Sigmoid colon (tissue), 7 donors: ENCODE results near the gene C1orf167. TPM values are rescaled to one million over a fixed set of nuclear protein-coding genes. Genes with fewer than 3 reads are reported as not detected.

ENCODE experiments used
- DNase-seq: peaks from one replicate; pipeline ENCODE4 v3.0.0-alpha.2; 2019
- H3K27ac ChIP-seq, 4 donors: fragments of 200-600 bp; sonication (generic); one replicate each; pipeline ENCODE4 v1.5.1; 2016 to 2019; ENCODE audit warnings: mild to moderate bottlenecking in 1 of 4
- H3K27me3 ChIP-seq, 3 donors: fragments of 200-600 bp; sonication (generic); one replicate each; pipeline ENCODE4 v1.5.1; 2019; ENCODE audit warnings: mild to moderate bottlenecking in 1 of 3
- H3K36me3 ChIP-seq, 4 donors: fragments of 200-600 bp; sonication (generic); one replicate each; pipeline ENCODE4 v1.5.1; 2016 to 2019
- H3K4me1 ChIP-seq, 4 donors: fragments of 200-600 bp; sonication (generic); one replicate each; pipeline ENCODE4 v1.5.1; 2017 to 2019
- H3K4me3 ChIP-seq, 4 donors: fragments of 200-600 bp; sonication (generic); one replicate each; pipeline ENCODE4 v1.5.1; 2017 to 2019; ENCODE audit warnings: mild to moderate bottlenecking in 2 of 4, moderate library complexity in 1 of 4
- H3K9me3 ChIP-seq, 4 donors: fragments of 200-600 bp in 3 of 4; sonication (generic) in 3 of 4; one replicate each; pipeline versions ENCODE4 v1.5.1 to v1.6.1; 2013 to 2019
- CTCF ChIP-seq, 4 experiments: fragments of 450-650 bp in 3 of 4; fragments of 200-600 bp in 1 of 4; IDR thresholded peaks; one replicate each; pipeline ENCODE4 v1.5.1; 2016 to 2019; ENCODE audit warnings: antibody characterized with exemption in 4 of 4, mild to moderate bottlenecking in 3 of 4, moderate library complexity in 2 of 4
- EP300 ChIP-seq, 4 donors: sonication (generic); formaldehyde crosslinking; IDR thresholded peaks; one replicate each; pipeline ENCODE4 v1.6.1; 2017; ENCODE audit warnings: antibody characterized with exemption in 4 of 4
- POLR2A ChIP-seq, 2 donors: fragments of 450-650 bp; IDR thresholded peaks; one replicate each; pipeline ENCODE4 v1.6.1; 2016; ENCODE audit warnings: antibody characterized with exemption in 2 of 2, mild to moderate bottlenecking in 2 of 2, moderate library complexity in 2 of 2
- POLR2AphosphoS5 ChIP-seq, 4 donors: sonication (generic); formaldehyde crosslinking; IDR thresholded peaks; one replicate each; pipeline ENCODE4 v1.6.1; 2017; ENCODE audit warnings: antibody characterized with exemption in 4 of 4
- WGBS, 2 donors: extraction: QIAGEN DNeasy Blood & Tissue Kit; methylation state at CpG; one replicate each; pipeline ENCODE4 v1.1.7; 2013; 5-methylcytosine and 5-hydroxymethylcytosine counted together
- intact Hi-C: fragments of 100-400 bp; cut with DNase I; formaldehyde crosslinking; loops from one replicate; pipeline ENCODE4 v1.15.1; 2023
- polyA plus RNA-seq, 3 donors: library from polyadenylated mRNA; stranded (reverse); fragments of 200-250 nt; gene quantifications; one replicate each; pipeline ENCODE4 v1.2.3, GENCODE V29; 2013
- total RNA-seq, 4 donors: library from RNA; depleted of rRNA; stranded (reverse); fragments of >200 nt; gene quantifications; one replicate each; pipeline ENCODE4 v1.1.0, GENCODE V29; 2016
- donor health status: healthy with polysubstance abuse.
- donor health status: Bipolar disorder and iron deficiency.
- donor health status: healthy.

C1orf167 gene
- total and polyA plus RNA-seq, 7 donors: 0.66 to 2.4 (median 1.7) TPM; not detected in 1

GRCh38 chr1:11719313-11720032, 42.5 kb upstream of the C1orf167 start:
- TF ChIP-seq POLR2AphosphoS5 (IDR thresholded peaks at IDR 0.05) (no peak), CTCF (IDR thresholded peaks at IDR 0.05) (peak; percentile 76 to 98 (median 92)), POLR2A (IDR thresholded peaks at IDR 0.05) (no peak), EP300 (IDR thresholded peaks at IDR 0.05) (no peak)
- Histone ChIP-seq H3K4me3 (peak overlapping the region in 3 of 4 donors; percentile 34 to 43 (median 42)), H3K27ac (peak overlapping the region; percentile 25 to 53 (median 46)), H3K27me3 (peaks cover 0 to 5% (median 0%) of the 10 kb centered on the region in 3 donors), H3K4me1 (peaks cover 0 to 11% (median 9%) of the 10 kb centered on the region in 4 donors), H3K36me3 (no peaks in the 10 kb centered on the region), H3K9me3 (no peaks in the 10 kb centered on the region)
- WGBS, 2 donors: 4% methylated on average over 44 of the region's 44 CpGs
- peak; percentile 91 for DNase-seq
- intact Hi-C loops: loop anchor here (1.0 to 2.0 kb wide), 3 partner anchors 39 to 69 kb away; partner anchors contain the start of gene FBXO6

GRCh38 chr1:11720033-11720376, 42.0 kb upstream of the C1orf167 start:
- H3K36me3 ChIP-seq: no peaks in the 10 kb centered on the region
- H3K9me3 ChIP-seq: no peaks in the 10 kb centered on the region
- no peak for DNase-seq
- peaks cover 0 to 11% (median 9%) of the 10 kb centered on the region in 4 donors for H3K4me1 ChIP-seq
- 62 to 76% methylated on average over 12 of the region's 12 CpGs for WGBS, 2 donors
- peak overlapping the region in 2 of 4 donors; percentile 42 to 43 for H3K4me3 ChIP-seq
- intact Hi-C loops: no loop called here
- H3K27me3 ChIP-seq: peaks cover 0 to 5% (median 0%) of the 10 kb centered on the region in 3 donors
- TF ChIP-seq EP300 (IDR thresholded peaks at IDR 0.05) (no peak), POLR2AphosphoS5 (IDR thresholded peaks at IDR 0.05) (no peak), POLR2A (IDR thresholded peaks at IDR 0.05) (no peak), CTCF (IDR thresholded peaks at IDR 0.05) (no peak)
- no peak overlapping the region for H3K27ac ChIP-seq

- intact Hi-C loops: no loop called here
Measured at GRCh38 chr1:11720525-11720924, 41.5 kb upstream of the C1orf167 start.

GRCh38 chr1:11721311-11721710, 40.7 kb upstream of the C1orf167 start:
- intact Hi-C loops: no loop called here
- WGBS, 2 donors: 36 to 76% methylated on average over 4 of the region's 4 CpGs
- peaks cover 0 to 11% (median 9%) of the 10 kb centered on the region in 4 donors for H3K4me1 ChIP-seq
- TF ChIP-seq POLR2A (IDR thresholded peaks at IDR 0.05): no peak
- TF ChIP-seq CTCF (IDR thresholded peaks at IDR 0.05): no peak
- TF ChIP-seq POLR2AphosphoS5 (IDR thresholded peaks at IDR 0.05): no peak
- TF ChIP-seq EP300 (IDR thresholded peaks at IDR 0.05): no peak
- H3K27ac ChIP-seq: no peak overlapping the region
- H3K4me3 ChIP-seq: no peak overlapping the region
- no peaks in the 10 kb centered on the region for H3K36me3 ChIP-seq
- no peak for DNase-seq
- no peaks in the 10 kb centered on the region for H3K27me3 ChIP-seq
- H3K9me3 ChIP-seq: no peaks in the 10 kb centered on the region

More at GRCh38 chr1:11720525-11720924, 41.5 kb upstream of the C1orf167 start:
- TF ChIP-seq CTCF (IDR thresholded peaks at IDR 0.05): no peak
- no peak for TF ChIP-seq EP300 (IDR thresholded peaks at IDR 0.05)
- TF ChIP-seq POLR2AphosphoS5 (IDR thresholded peaks at IDR 0.05): no peak
- TF ChIP-seq POLR2A (IDR thresholded peaks at IDR 0.05): no peak
- H3K27me3 ChIP-seq: peaks cover 0 to 5% (median 0%) of the 10 kb centered on the region in 3 donors
- WGBS, 2 donors: 74 to 77% methylated on average over 4 of the region's 4 CpGs
- H3K36me3 ChIP-seq: no peaks in the 10 kb centered on the region
- H3K4me1 ChIP-seq: peaks cover 0 to 11% (median 9%) of the 10 kb centered on the region in 4 donors
- no peak overlapping the region for H3K4me3 ChIP-seq
- H3K9me3 ChIP-seq: no peaks in the 10 kb centered on the region
- DNase-seq: no peak
- H3K27ac ChIP-seq: no peak overlapping the region
